HepG2 (cell line): ENCODE results near the gene PLCL1. TPM values are rescaled to one million over a fixed set of nuclear protein-coding genes. Genes with fewer than 3 reads are reported as not detected.

ENCODE experiments used
- ATAC-seq: fragments of 200-7000 bp; cut with Tn5 transposase; 3 replicates; pipeline ENCODE4 v1.9.1; 2020; ENCODE audit warnings: mild to moderate bottlenecking, moderate library complexity
- BruUV-seq: library from RNA; stranded (reverse); fragments of 400-500 nt; replicated peaks from 2 replicates; lab custom pipeline; 2021; lab: Mats Ljungman, UMichigan
- CTCF ChIA-PET: fragments of 300-600 bp; formaldehyde crosslinking; extraction: SDS; loops from one replicate; lab custom pipeline; 2021; ENCODE audit warnings: low total read pairs, inconsistent platforms, low intra/inter-chr PET ratio; lab: Yijun Ruan, JAX
- POLR2A ChIA-PET: fragments of 350-600 bp; sonication (Branson Sonifier 250); formaldehyde crosslinking; loops from one replicate; lab custom pipeline; 2020; ENCODE audit warnings: antibody characterized with exemption, inconsistent platforms; lab: Yijun Ruan, JAX
- DNase-seq: peaks from one replicate; pipeline ENCODE4 v3.0.0-alpha.2; 2015; ENCODE audit warnings: low spot score
- FAIRE-seq: peaks from 3 replicates; lab custom pipeline; 2011; peaks lifted over from hg19 to GRCh38; lab: Jason Lieb, UNC
- H2AFZ ChIP-seq: one replicate; pipeline ENCODE4 v1.6.1; 2011; ENCODE audit warnings: low read length, inconsistent platforms
- H3K27ac ChIP-seq: fragments of 300-600 bp; 3 replicates; pipeline ENCODE4 v1.8.0; 2011; ENCODE audit warnings: mixed run types, mild to moderate bottlenecking, mixed read lengths, low read length, inconsistent platforms; ENCODE audit not compliant: insufficient read depth; ENCODE audit errors: extremely low read length
- H3K27me3 ChIP-seq, 2 experiments: fragments of 200-600 bp in 1 of 2; 2 replicates in 1 of 2; 3 replicates in 1 of 2; pipeline versions ENCODE4 v1.6.0 to v1.8.0; 2011; ENCODE audit warnings: low read length in 2 of 2, mild to moderate bottlenecking in 2 of 2, moderate library complexity in 2 of 2, inconsistent platforms in 1 of 2; ENCODE audit not compliant: insufficient read depth in 2 of 2, control insufficient read depth in 1 of 2
- H3K36me3 ChIP-seq, 2 experiments: fragments of 200-600 bp in 1 of 2; replicated peaks in 1 of 2; 2 replicates in 1 of 2; 3 replicates in 1 of 2; pipeline versions ENCODE4 v1.5.1 to v1.8.0; 2011; ENCODE audit warnings: low read length in 2 of 2, inconsistent platforms in 1 of 2; ENCODE audit not compliant: insufficient read depth in 2 of 2, control insufficient read depth in 1 of 2
- H3K4me1 ChIP-seq: 2 replicates; pipeline ENCODE4 v1.5.1; 2012; ENCODE audit warnings: low read length, inconsistent platforms; ENCODE audit not compliant: insufficient read depth
- H3K4me2 ChIP-seq: 2 replicates; pipeline ENCODE4 v1.6.0; 2011; ENCODE audit warnings: low read depth, low read length, inconsistent platforms
- H3K4me3 ChIP-seq, 3 experiments: fragments of 200-600 bp in 1 of 3; sonication (generic), shearing (Covaris generic) in 1 of 3; replicated peaks in 1 of 3; 2 replicates each; pipeline ENCODE4 v1.5.1; 2011 to 2016; ENCODE audit warnings: low read length in 3 of 3, inconsistent platforms in 2 of 3, low read depth in 2 of 3, mild to moderate bottlenecking in 2 of 3, control low read depth in 1 of 3, mixed read lengths in 1 of 3; ENCODE audit not compliant: insufficient read depth in 1 of 3
- H3K79me2 ChIP-seq: one replicate; pipeline ENCODE4 v1.6.1; 2011; ENCODE audit warnings: low read length, inconsistent platforms; ENCODE audit not compliant: insufficient read depth
- H3K9ac ChIP-seq: 2 replicates; pipeline ENCODE4 v1.6.0; 2011; ENCODE audit warnings: mild to moderate bottlenecking, low read depth, low read length, inconsistent platforms; ENCODE audit not compliant: insufficient read depth
- H3K9me3 ChIP-seq: 2 replicates; pipeline ENCODE4 v1.5.1; 2012; ENCODE audit warnings: mild to moderate bottlenecking, low read length
- H4K20me1 ChIP-seq: 2 replicates; pipeline ENCODE4 v1.6.0; 2011; ENCODE audit warnings: inconsistent platforms, mild to moderate bottlenecking, low read length, moderate library complexity; ENCODE audit not compliant: insufficient read depth
- ARHGAP35 ChIP-seq: sonication (generic); formaldehyde crosslinking; IDR thresholded peaks from 2 replicates; pipeline ENCODE4 v1.9.0; 2022; ENCODE audit warnings: mild to moderate bottlenecking, inconsistent platforms, moderate library complexity, missing genetic modification reagents, borderline replicate concordance
- CEBPG ChIP-seq: IDR thresholded peaks from 2 replicates; pipeline ENCODE4 v1.6.1; 2016
- HMGXB4 ChIP-seq, 2 experiments: sonication (generic) in 1 of 2; formaldehyde crosslinking in 1 of 2; IDR thresholded peaks; 2 replicates each; pipeline versions ENCODE4 v1.4.0 to v1.6.1; 2018 to 2020; ENCODE audit warnings: missing genetic modification reagents in 2 of 2, borderline replicate concordance in 1 of 2, low read depth in 1 of 2, mild to moderate bottlenecking in 1 of 2, missing biosample characterization in 1 of 2
- IKZF4 ChIP-seq: sonication (generic); formaldehyde crosslinking; IDR thresholded peaks from 2 replicates; pipeline ENCODE4 v1.5.1; 2020; ENCODE audit warnings: borderline replicate concordance, mild to moderate bottlenecking, low read depth, missing genetic modification reagents; ENCODE audit errors: not compliant biosample characterization
- JUN ChIP-seq: sonication (generic); formaldehyde crosslinking; IDR thresholded peaks from 2 replicates; pipeline ENCODE4 v1.4.0; 2020; ENCODE audit warnings: mild to moderate bottlenecking, missing genetic modification reagents
- KDM6A ChIP-seq: IDR thresholded peaks from 2 replicates; pipeline ENCODE4 v1.6.1; 2016; ENCODE audit warnings: low read depth
- MIXL1 ChIP-seq: IDR thresholded peaks from 2 replicates; pipeline ENCODE4 v1.6.1; 2016
- PHF20 ChIP-seq: sonication (generic); formaldehyde crosslinking; IDR thresholded peaks from 2 replicates; pipeline ENCODE4 v1.5.0; 2020; ENCODE audit warnings: mild to moderate bottlenecking, missing genetic modification reagents
- SMAD9 ChIP-seq: sonication (generic); formaldehyde crosslinking; IDR thresholded peaks from 2 replicates; pipeline ENCODE4 v1.5.1; 2020; ENCODE audit warnings: mild to moderate bottlenecking, missing genetic modification reagents
- SPEN ChIP-seq: sonication (generic); formaldehyde crosslinking; IDR thresholded peaks from 2 replicates; pipeline ENCODE4 v1.5.1; 2020; ENCODE audit warnings: low read depth, mild to moderate bottlenecking, missing genetic modification reagents
- STAG1 ChIP-seq: sonication (generic); formaldehyde crosslinking; IDR thresholded peaks from 2 replicates; pipeline ENCODE4 v1.4.0; 2020; ENCODE audit warnings: missing genetic modification reagents
- TCF7L2 ChIP-seq: IDR thresholded peaks from 2 replicates; pipeline ENCODE4 v1.6.1; 2011; ENCODE audit warnings: mild to moderate bottlenecking, low read depth, low read length, moderate library complexity
- ZNF224 ChIP-seq: sonication (generic); formaldehyde crosslinking; IDR thresholded peaks from 2 replicates; pipeline ENCODE4 v1.5.0; 2020; ENCODE audit warnings: mild to moderate bottlenecking, missing genetic modification reagents
- ZNF460 ChIP-seq: sonication (generic); formaldehyde crosslinking; IDR thresholded peaks from 2 replicates; pipeline ENCODE4 v1.5.1; 2020; ENCODE audit warnings: missing genetic modification reagents, mild to moderate bottlenecking, borderline replicate concordance
- ZNF605 ChIP-seq: sonication (generic); formaldehyde crosslinking; IDR thresholded peaks from 2 replicates; pipeline ENCODE4 v1.8.0; 2022; ENCODE audit warnings: mild to moderate bottlenecking, missing genetic modification reagents
- ZSCAN30 ChIP-seq: sonication (generic); formaldehyde crosslinking; IDR thresholded peaks from 2 replicates; pipeline ENCODE4 v1.5.0; 2020; ENCODE audit warnings: mild to moderate bottlenecking, missing genetic modification reagents
- WGBS: methylation state at CpG from one replicate; pipeline ENCODE4 v1.1.6; 2017; ENCODE audit warnings: low lambda C conversion rate; 5-methylcytosine and 5-hydroxymethylcytosine counted together
- in situ Hi-C: cut with HindIII; loops from 2 replicates; pipeline ENCODE4 v1.10.0; 2017; ENCODE audit warnings: low pct_unique_long_range_greater_than_20kb; ENCODE audit not compliant: extremely low pct_ligation_motif_present
- intact Hi-C: fragments of 100-400 bp; cut with micrococcal nuclease; formaldehyde crosslinking; loops from one replicate; pipeline ENCODE4 v1.10.0; 2022; ENCODE audit not compliant: unreplicated experiment
- polyA plus RNA-seq, 8 experiments: library from polyadenylated mRNA; depleted of rRNA in 3 of 8; stranded (reverse) in 7 of 8; unstranded in 1 of 8; fragments of >200 nt; fragmentation: Illumina TruSeq in 4 of 8; extraction: Trizol in 4 of 8; gene quantifications; 2 replicates each; pipeline versions ENCODE4 v1.2.1 to v1.2.3, GENCODE V29; 2011 to 2016; ENCODE audit warnings: low read depth in 4 of 8, missing spikeins in 1 of 8, mixed read lengths in 1 of 8; ENCODE audit not compliant: insufficient read depth in 1 of 8
- total RNA-seq, 5 experiments: library from RNA; depleted of rRNA; stranded (reverse); fragments of >200 nt; fragmentation: Illumina TruSeq; extraction: Trizol; gene quantifications; 2 replicates each; pipeline ENCODE4 v1.2.3, GENCODE V29; 2016; ENCODE audit warnings: low read depth in 1 of 5

PLCL1 gene
- total and polyA plus RNA-seq, 2 of the 13 experiments (the other 11 are each of a cell fraction or from before 2014, with no cell fraction given) = not detected

DNA sequence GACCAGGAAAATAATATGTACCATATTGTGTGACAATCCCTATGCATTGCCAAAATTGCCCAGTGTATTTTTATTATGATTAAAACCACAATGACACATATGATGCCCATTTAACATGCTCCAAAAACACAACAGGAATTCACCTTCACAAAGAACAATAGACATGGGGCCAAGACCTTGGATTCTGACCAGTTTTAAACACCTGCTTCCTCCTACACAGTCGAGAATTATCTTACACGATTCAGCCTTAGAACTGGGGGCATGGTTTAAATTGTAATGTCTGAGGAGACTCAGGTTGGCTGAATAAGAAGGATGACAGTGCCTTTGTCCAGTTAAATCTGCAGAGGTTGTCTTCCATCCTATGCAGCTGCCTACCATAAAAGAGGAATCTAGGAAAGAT lies 212.7 kb downstream of the PLCL1 start:
- ChIA-PET CTCF (no interaction called here), POLR2A (no interaction called here)
- Histone ChIP-seq H3K27ac (no peak overlapping the region), H3K4me2 (no peak overlapping the region), H3K36me3 (no peaks in the 10 kb centered on the region), H3K4me3 (no peak overlapping the region), H3K79me2 (no peaks in the 10 kb centered on the region), H4K20me1 (no peaks in the 10 kb centered on the region), H2AFZ (no peak overlapping the region), H3K9ac (no peak overlapping the region), H3K4me1 (no peaks in the 10 kb centered on the region), H3K9me3 (no peaks in the 10 kb centered on the region), H3K27me3 (no peaks in the 10 kb centered on the region)
- FAIRE-seq (no peak), ATAC-seq (no peak), DNase-seq (no peak)
- WGBS = 0% methylated on average over 2 of the region's 2 CpGs
- in situ Hi-C loops = no loop called here
- intact Hi-C loops = no loop called here
- TF ChIP-seq TCF7L2 = no peak
- TF ChIP-seq HMGXB4 (CRISPR knock-in tag; IDR thresholded peaks at IDR 0.05; ENCODE audit: borderline replicate concordance in 1 of 2, low read depth in 1 of 2) = no peak
- no peak for TF ChIP-seq KDM6A (CRISPR knock-in tag)
- no peak for TF ChIP-seq MIXL1
- TF ChIP-seq ZNF460 (CRISPR knock-in tag) = no peak
- no peak for TF ChIP-seq ARHGAP35
- TF ChIP-seq SPEN (CRISPR knock-in tag) = no peak
- no peak for TF ChIP-seq ZNF605 (CRISPR knock-in tag)
- TF ChIP-seq JUN = no peak
- no peak for TF ChIP-seq ZSCAN30 (CRISPR knock-in tag)
- no peak for TF ChIP-seq PHF20 (CRISPR knock-in tag)
- TF ChIP-seq IKZF4 (CRISPR knock-in tag) = no peak
- no peak for TF ChIP-seq SMAD9 (CRISPR knock-in tag)
- no peak for TF ChIP-seq CEBPG
- TF ChIP-seq STAG1 (CRISPR knock-in tag) = no peak
- no peak for TF ChIP-seq ZNF224 (CRISPR knock-in tag)
- no TSS peak for BruUV-seq
